HG02798 (cell line): ENCODE data around the gene PEX16.

Experiments used
- ATAC-seq: cut with Tn5 transposase; IDR thresholded peaks from one replicate; pipeline ENCODE4 v1.9.1; 2021; ENCODE audit warnings: mild to moderate bottlenecking; ENCODE audit not compliant: unreplicated experiment, poor library complexity

The PEX16 gene

GRCh38 chr11:45932217-45932616 lies 14.5 kb upstream of the PEX16 start:
- no peak for ATAC-seq

- ATAC-seq, result no peak
Measured at GRCh38 chr11:45931739-45932138, 14.1 kb upstream of the PEX16 start.

DNA sequence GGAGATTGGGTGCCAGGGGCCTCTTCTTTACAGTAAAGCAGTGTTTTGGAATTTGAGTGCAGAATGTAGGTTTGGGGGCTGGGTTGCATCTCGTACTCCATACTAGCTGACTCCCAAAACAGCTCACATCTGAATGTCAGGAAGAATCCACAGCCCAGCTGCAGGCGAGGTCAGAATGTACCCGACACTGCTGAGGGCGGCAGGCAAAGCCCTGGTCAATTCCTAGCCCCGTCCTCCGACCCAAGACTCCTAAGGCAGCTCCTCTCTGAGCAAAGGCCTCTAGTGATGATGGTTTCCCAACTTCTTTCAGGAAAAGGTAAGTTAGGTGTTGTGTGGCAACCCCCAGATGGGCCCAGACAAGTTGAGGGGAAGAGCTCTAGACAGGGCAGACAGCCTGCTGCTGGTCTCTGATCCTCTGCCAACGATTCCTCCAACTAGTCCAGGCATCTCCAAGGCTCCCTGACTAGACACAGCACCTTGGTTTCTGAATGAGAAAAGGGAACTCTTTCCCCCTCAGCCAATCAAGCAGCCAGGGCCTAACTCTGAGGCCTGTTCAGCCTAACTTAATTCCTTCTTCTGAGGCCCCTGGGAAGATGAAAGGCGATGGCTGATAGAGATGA lies 13.4 kb upstream of the PEX16 start:
- ATAC-seq, result no peak

DNA sequence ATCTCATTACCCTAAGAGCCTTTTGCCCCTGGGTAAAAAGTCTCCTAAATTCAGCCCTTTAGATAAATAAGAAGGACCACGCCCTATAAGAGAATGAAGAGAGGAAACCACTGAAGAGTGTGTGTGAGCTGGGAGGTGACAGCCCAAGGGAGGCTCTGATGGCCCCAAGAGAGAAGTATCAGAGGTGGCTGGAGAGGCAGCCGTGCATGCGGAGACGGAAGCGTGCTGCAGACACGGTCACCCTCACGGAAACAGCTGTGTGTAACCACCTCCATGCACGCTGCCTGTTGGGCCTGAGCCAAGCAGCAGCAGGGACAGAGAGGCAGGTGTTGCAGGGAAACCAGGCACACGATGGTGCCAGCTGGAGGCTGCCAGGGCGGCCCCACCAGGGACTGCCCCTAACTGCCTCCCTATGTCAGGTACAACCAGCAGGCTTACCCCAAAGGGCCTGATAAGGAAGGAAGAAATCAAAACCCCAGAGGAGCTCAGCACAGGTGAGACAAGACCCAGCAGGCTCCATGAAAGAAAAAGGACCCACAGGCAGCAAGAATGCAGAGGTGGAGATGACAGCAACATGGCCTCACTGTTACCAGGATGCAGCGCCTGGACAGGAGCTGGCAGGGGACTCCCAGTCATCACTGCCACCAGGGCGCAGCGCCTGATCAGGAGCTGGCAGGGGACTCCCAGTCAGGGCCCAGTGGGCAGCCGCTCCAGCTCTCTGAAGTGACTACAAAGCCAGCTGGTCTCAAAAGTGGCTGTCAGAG lies 12.5 kb upstream of the PEX16 start:
- peak; percentile 94 for ATAC-seq

DNA sequence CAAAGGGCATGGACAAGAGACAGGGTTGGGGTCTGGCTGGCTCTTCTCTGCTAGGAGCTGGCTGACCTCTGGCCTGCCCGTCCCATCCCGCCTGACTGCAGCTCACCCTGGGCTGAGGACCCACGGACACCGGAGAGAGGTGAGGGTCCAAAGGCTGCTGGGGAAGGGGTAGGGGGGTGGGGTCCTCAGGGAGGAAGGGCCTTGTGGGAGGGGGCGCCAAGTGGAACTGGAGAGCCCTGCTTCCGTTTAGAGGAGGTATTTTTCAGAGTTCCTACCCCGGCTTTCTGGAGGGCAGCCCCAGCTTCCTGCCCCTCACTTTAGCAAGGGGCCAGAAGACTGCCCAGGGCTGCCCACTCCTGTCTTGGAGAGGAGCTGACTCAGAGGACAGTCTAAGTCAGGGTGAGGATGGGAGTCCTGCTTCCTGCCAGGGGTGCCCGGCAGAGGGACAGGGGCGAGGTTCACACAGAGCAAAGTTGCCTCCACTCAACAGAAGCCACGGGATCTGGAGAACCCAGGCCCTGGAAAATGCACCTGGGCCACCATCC lies 11.9 kb upstream of the PEX16 start:
- ATAC-seq, result peak; percentile 5

- no peak for ATAC-seq
Measured at GRCh38 chr11:45928535-45929215, 11.0 kb upstream of the PEX16 start.

DNA sequence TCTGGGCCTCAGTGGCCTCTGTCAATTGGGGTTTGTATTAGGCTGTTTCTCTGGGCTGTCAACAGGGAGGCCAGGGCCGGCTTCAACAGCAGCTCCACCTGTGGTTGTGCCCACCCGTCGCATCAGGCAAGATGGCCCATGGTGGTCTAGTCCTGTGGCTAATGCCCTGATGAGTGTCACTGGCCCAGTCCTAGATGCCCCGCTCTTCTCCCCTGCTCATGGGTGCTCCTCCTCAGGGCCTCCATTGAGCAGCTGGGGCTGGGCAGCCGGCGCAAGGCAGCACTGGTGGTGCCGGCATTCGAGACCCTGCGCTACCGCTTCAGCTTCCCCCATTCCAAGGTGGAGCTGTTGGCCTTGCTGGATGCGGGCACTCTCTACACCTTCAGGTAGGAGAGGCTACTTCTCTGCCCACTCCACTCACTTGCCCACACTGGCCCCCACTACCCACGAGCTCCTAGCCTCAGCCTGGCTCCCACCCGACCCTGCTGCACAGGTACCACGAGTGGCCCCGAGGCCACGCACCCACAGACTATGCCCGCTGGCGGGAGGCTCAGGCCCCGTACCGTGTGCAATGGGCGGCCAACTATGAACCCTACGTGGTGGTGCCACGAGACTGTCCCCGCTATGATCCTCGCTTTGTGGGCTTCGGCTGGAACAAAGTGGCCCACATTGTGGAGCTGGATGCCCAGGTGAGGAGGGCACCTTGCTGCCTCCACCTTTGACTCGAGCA lies 10.2 kb upstream of the PEX16 start:
- no peak for ATAC-seq

GRCh38 chr11:45927332-45927683 lies 9.6 kb upstream of the PEX16 start:
- no peak for ATAC-seq

- ATAC-seq, result no peak
Measured at GRCh38 chr11:45926536-45927331, 9.1 kb upstream of the PEX16 start.

DNA sequence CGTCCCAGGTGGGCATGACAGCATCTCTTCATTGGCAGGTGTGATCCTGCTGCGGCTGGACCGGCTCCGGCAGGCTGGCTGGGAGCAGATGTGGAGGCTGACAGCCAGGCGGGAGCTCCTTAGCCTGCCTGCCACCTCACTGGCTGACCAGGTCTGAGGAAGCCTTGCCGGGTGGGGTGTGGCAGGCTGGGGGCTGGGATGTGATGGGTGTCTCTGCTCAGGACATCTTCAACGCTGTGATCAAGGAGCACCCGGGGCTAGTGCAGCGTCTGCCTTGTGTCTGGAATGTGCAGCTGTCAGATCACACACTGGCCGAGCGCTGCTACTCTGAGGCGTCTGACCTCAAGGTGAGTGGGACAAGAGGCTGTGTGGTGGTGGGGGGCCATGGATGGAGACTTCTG lies 8.3 kb upstream of the PEX16 start:
- no peak for ATAC-seq

DNA sequence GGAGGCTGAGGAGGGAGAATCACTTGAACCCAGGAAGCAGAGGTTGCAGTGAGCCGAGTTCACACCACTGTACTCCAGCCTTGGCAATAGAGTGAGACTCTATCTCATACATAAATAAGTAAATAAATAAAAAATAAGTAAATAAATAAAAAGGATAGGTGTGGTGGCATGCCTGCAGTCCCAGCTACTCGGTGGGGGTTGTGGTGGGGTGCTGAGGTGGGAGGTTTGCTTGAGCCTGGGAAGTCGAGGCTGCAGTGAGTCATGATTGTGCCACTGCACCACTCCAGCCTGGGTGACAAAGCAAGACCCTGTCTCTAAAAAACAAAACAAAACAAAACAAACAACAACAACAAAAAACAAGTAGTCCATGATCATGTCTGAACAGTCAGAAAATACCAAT lies 7.9 kb upstream of the PEX16 start:
- ATAC-seq, result no peak

GRCh38 chr11:45924927-45925326 lies 7.2 kb upstream of the PEX16 start:
- ATAC-seq, result no peak

GRCh38 chr11:45924036-45924915 lies 6.6 kb upstream of the PEX16 start:
- no peak for ATAC-seq

DNA sequence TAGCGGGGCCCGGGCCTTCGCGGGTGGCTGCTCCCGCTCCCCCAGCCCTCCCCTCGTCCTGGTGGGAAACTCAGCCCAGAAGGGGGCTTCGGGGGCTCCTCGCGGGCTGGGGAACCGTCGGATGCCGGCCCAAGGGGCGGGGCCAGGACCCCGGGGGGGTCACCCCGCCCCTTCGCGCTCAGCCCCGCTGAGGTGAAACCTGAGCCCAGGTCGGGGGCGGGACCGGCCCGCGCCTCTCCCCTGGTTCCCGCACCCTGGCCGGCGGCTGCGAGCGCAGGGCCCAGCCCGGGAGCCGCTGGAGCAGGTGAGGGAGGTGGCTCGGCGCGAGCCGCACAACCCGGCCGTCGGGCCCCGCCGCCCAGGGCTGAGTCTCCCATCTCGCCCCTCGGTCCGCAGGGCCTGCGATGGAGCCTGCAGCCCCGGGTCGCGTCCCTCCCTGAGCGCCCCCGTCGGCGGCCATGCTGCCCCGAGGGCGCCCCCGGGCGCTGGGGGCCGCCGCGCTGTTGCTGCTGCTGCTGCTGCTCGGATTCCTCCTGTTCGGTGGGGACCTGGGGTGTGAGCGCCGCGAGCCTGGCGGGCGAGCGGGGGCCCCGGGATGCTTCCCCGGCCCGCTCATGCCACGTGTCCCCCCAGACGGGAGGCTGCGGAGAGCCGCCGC lies 4.9 kb upstream of the PEX16 start, which contains the start of gene LARGE2:
TSS of gene LARGE2 (plus strand) at position 232 of the 658 bp plus-strand sequence. CDS start at position 459, 227 bp downstream.
- no peak for ATAC-seq

DNA sequence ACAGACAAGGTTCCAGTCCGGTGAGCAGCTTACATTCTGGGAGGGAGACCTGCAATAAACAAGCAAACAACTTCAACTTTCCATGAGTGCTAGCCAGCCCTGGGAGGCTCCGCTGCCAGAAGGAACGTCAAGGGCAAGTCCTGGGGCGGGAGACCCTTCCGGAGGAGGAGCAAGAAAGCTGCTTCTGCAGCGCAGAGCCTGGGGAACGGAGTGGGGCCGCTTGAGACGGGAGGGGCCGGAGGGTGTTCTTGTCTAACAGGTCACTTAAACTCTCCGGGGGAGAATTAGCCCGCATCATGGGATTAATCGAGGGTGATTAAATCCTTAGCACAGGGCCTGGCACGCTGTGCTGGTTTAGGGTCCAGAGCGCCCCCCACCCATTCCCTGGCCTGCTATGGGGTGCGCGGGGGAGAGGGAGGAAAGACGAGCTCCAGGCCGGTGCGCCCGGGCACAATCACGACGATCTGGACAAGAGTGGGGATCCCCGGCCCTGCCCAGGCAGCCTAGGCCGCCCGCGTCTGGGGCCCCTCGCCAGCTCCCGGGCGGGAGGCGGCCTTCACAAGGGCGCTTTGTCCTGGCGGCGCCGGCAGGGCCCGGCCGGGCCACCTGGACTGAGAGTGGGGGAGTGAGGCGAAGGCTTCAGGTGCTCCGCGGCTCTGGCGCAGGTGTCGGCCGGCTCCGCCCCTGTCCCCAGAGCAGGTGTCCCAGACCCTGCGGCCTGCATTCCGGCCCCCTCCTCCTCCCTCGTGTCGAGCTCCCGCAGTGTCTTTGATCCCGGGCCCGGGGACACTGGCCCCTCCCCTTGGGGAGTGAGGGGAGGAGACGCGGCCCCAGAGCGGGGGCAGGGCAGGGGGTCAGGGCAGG lies 4.1 kb upstream of the PEX16 start:
- ATAC-seq, result no peak

GRCh38 chr11:45920531-45921477 lies 3.1 kb upstream of the PEX16 start:
- ATAC-seq, result no peak
